Measurements from ENCODE around the gene TSHZ3.

DNA sequence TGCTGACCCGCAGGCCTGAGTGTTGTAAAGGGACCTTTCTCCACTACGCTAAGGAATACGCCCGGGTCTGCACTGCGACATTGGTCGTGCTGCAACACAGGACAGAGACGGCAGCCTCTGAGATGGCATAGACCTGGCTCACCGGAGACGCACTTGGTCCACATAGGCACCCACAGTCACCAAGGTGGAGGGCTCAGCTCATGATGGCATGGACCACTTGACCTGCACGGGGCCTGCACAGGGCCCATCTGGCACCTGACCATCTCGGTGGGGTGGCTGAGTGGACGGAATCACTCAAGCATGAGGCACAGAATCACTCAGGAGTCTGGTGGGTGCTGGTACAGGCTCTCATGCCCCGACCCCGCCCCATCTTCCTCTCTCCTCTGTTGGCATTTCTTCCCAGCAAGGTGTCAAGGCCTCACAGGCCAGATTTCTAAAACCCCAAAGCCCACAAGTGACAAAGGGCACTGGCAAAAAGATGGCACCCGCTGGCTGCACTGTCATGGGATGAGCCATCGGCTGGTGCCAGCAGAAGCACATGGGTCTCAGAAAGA is 45.9 kb downstream of the TSHZ3 start:
- no peak for TF ChIP-seq POLR2A (IDR thresholded peaks at IDR 0.05; ENCODE audit: extremely low read depth, insufficient read length)
- TF ChIP-seq, protein P1, sequence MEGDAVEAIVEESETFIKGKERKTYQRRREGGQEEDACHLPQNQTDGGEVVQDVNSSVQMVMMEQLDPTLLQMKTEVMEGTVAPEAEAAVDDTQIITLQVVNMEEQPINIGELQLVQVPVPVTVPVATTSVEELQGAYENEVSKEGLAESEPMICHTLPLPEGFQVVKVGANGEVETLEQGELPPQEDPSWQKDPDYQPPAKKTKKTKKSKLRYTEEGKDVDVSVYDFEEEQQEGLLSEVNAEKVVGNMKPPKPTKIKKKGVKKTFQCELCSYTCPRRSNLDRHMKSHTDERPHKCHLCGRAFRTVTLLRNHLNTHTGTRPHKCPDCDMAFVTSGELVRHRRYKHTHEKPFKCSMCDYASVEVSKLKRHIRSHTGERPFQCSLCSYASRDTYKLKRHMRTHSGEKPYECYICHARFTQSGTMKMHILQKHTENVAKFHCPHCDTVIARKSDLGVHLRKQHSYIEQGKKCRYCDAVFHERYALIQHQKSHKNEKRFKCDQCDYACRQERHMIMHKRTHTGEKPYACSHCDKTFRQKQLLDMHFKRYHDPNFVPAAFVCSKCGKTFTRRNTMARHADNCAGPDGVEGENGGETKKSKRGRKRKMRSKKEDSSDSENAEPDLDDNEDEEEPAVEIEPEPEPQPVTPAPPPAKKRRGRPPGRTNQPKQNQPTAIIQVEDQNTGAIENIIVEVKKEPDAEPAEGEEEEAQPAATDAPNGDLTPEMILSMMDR (IDR thresholded peaks at IDR 0.05; ENCODE audit: low read depth, low read length) = no peak
